A549 (cell line): ENCODE results near the gene DXO. TPM values are rescaled to one million over a fixed set of nuclear protein-coding genes. Genes with fewer than 3 reads are reported as not detected.
"Not testable (repeated sequence)": the region's sequence is repeated elsewhere in the genome, so short reads cannot be mapped to it uniquely, and the experiment has no call there.

Experiments used
- ATAC-seq, 2 experiments: fragments of 200-7000 bp in 1 of 2; fragments of >200 bp in 1 of 2; cut with Nextera tagmentation in 1 of 2; cut with Tn5 transposase in 1 of 2; 3 replicates each; pipeline versions ENCODE4 v1.8.0 to v1.9.1; 2018 to 2020; ENCODE audit warnings: mild to moderate bottlenecking in 1 of 2, moderate library complexity in 1 of 2
- CTCF ChIA-PET: fragments of 300-600 bp; sonication (Branson Sonifier 250); formaldehyde crosslinking; extraction: SDS; loops from one replicate; lab custom pipeline; 2021; ENCODE audit warnings: antibody characterized with exemption, inconsistent platforms; lab: Yijun Ruan, JAX
- POLR2A ChIA-PET: fragments of 350-600 bp; formaldehyde crosslinking; extraction: SDS; loops from one replicate; lab custom pipeline; 2021; ENCODE audit warnings: antibody characterized with exemption, inconsistent platforms; lab: Yijun Ruan, JAX
- DNase-seq, 2 experiments: peaks; one replicate each; pipeline versions ENCODE4 v3.0.0 to v3.0.0-alpha.2; 2011 to 2016; ENCODE audit warnings: low read depth in 1 of 2, low spot score in 1 of 2
- FAIRE-seq: peaks from 2 replicates; lab custom pipeline; 2011; peaks lifted over from hg19 to GRCh38; lab: Jason Lieb, UNC
- H3K27ac ChIP-seq, 2 experiments: fragments of >200 bp; sonication (Bioruptor Twin); formaldehyde crosslinking; 3 replicates each; pipeline ENCODE4 v1.5.1; 2016 to 2017
- H3K4me1 ChIP-seq: fragments of >200 bp; sonication (Bioruptor Twin); formaldehyde crosslinking; 3 replicates; pipeline ENCODE4 v1.6.1; 2016
- H3K4me2 ChIP-seq: fragments of >200 bp; sonication (Bioruptor Twin); formaldehyde crosslinking; 3 replicates; pipeline ENCODE4 v1.6.1; 2016
- H3K4me3 ChIP-seq: fragments of >200 bp; sonication (Bioruptor Twin); formaldehyde crosslinking; 3 replicates; pipeline ENCODE4 v1.5.1; 2016
- H3K9me3 ChIP-seq: fragments of >200 bp; sonication (Bioruptor Twin); formaldehyde crosslinking; 3 replicates; pipeline ENCODE4 v1.6.1; 2016
- CBX8 ChIP-seq: fragments of 200-600 bp; sonication (generic); IDR thresholded peaks from 2 replicates; pipeline ENCODE4 v1.6.1; 2016
- CEBPB ChIP-seq, 2 experiments: fragments of >200 bp in 1 of 2; sonication (Bioruptor Twin) in 1 of 2; formaldehyde crosslinking in 1 of 2; IDR thresholded peaks; 2 replicates each; pipeline ENCODE4 v1.6.1; 2012 to 2016
- CHD4 ChIP-seq: fragments of 200-600 bp; sonication (generic); IDR thresholded peaks from 2 replicates; pipeline ENCODE4 v1.6.1; 2016; ENCODE audit warnings: antibody characterized with exemption, mild to moderate bottlenecking, borderline replicate concordance
- EHF ChIP-seq: fragments of 250-450 bp; sonication (Bioruptor Pico); IDR thresholded peaks from 2 replicates; pipeline ENCODE4 v1.5.0; 2020; ENCODE audit warnings: mild to moderate bottlenecking
- EP300 ChIP-seq, 2 experiments: fragments of >200 bp; sonication (Bioruptor Twin); formaldehyde crosslinking; IDR thresholded peaks; 2 replicates in 1 of 2; 3 replicates in 1 of 2; pipeline ENCODE4 v1.6.1; 2016 to 2017
- FOSB ChIP-seq: fragments of 250-450 bp; sonication (Bioruptor Pico); IDR thresholded peaks from 2 replicates; pipeline ENCODE4 v1.5.0; 2020; ENCODE audit warnings: mild to moderate bottlenecking, moderate library complexity
- FOXS1 ChIP-seq: fragments of 250-450 bp; sonication (Bioruptor Pico); IDR thresholded peaks from 2 replicates; pipeline ENCODE4 v1.5.0; 2020; ENCODE audit warnings: mild to moderate bottlenecking, moderate library complexity
- HEYL ChIP-seq: fragments of 250-450 bp; sonication (Bioruptor Pico); IDR thresholded peaks from 2 replicates; pipeline ENCODE4 v1.8.0; 2021; ENCODE audit warnings: mild to moderate bottlenecking, moderate library complexity
- HOXA7 ChIP-seq: fragments of 250-450 bp; sonication (Bioruptor Pico); IDR thresholded peaks from 2 replicates; pipeline ENCODE4 v1.5.0; 2020; ENCODE audit warnings: mild to moderate bottlenecking, moderate library complexity
- HOXB13 ChIP-seq: fragments of 250-450 bp; sonication (Bioruptor Pico); IDR thresholded peaks from 2 replicates; pipeline ENCODE4 v1.5.0; 2020; ENCODE audit warnings: low read depth, mild to moderate bottlenecking, moderate library complexity
- JUN ChIP-seq, 2 experiments: fragments of >200 bp; sonication (Bioruptor Twin); formaldehyde crosslinking; IDR thresholded peaks; 2 replicates in 1 of 2; 3 replicates in 1 of 2; pipeline ENCODE4 v1.6.1; 2016 to 2017
- KDM1A ChIP-seq: fragments of 200-600 bp; sonication (generic); IDR thresholded peaks from 2 replicates; pipeline ENCODE4 v1.6.1; 2016; ENCODE audit warnings: low read depth, mild to moderate bottlenecking
- KDM5A ChIP-seq: fragments of 200-600 bp; sonication (generic); IDR thresholded peaks from 2 replicates; pipeline ENCODE4 v1.6.1; 2016; ENCODE audit warnings: antibody characterized with exemption, mild to moderate bottlenecking
- MAFK ChIP-seq: fragments of 450-650 bp; IDR thresholded peaks from 2 replicates; pipeline ENCODE4 v1.6.1; 2014; ENCODE audit not compliant: partially characterized antibody
- MYC ChIP-seq: IDR thresholded peaks from 2 replicates; pipeline ENCODE4 v1.6.1; 2012; ENCODE audit warnings: mild to moderate bottlenecking, inconsistent platforms, low read length, improper control_type of control experiment, borderline replicate concordance
- NFE2L2 ChIP-seq: fragments of 150-350 bp; conservative IDR thresholded peaks from 2 replicates; pipeline ENCODE4 v1.6.1; 2014; ENCODE audit warnings: low read length
- POLR2A ChIP-seq: IDR thresholded peaks from 2 replicates; pipeline ENCODE4 v1.6.1; 2012; ENCODE audit warnings: mild to moderate bottlenecking, low read length
- POLR2AphosphoS2 ChIP-seq: conservative IDR thresholded peaks from 2 replicates; pipeline ENCODE4 v1.6.1; 2012; ENCODE audit warnings: low read length, improper control_type of control experiment, inconsistent platforms
- RARB ChIP-seq: fragments of 250-450 bp; sonication (Bioruptor Pico); IDR thresholded peaks from 2 replicates; pipeline ENCODE4 v1.8.0; 2021; ENCODE audit warnings: mild to moderate bottlenecking, moderate library complexity
- REST ChIP-seq: fragments of 200-600 bp; sonication (generic); IDR thresholded peaks from 2 replicates; pipeline ENCODE4 v1.6.1; 2016; ENCODE audit warnings: antibody characterized with exemption, mild to moderate bottlenecking, moderate library complexity
- SMC3 ChIP-seq: fragments of >200 bp; sonication (Bioruptor Twin); formaldehyde crosslinking; IDR thresholded peaks from 3 replicates; pipeline ENCODE4 v1.6.1; 2018; ENCODE audit warnings: inconsistent platforms
- TFCP2L1 ChIP-seq: fragments of 250-450 bp; sonication (Bioruptor Pico); IDR thresholded peaks from 2 replicates; pipeline ENCODE4 v1.5.0; 2021; ENCODE audit warnings: mild to moderate bottlenecking
- WGBS: methylation state at CpG from one replicate; pipeline ENCODE4 v1.1.6; 2017; ENCODE audit errors: missing lambda C conversion rate; 5-methylcytosine and 5-hydroxymethylcytosine counted together
- polyA plus RNA-seq, 4 experiments: library from polyadenylated mRNA; depleted of rRNA in 3 of 4; stranded (reverse); fragments of >200 nt; fragmentation: RNase III in 1 of 4; extraction: RNeasy Plus Mini Kit Qiagen cat#74134 plus additional on column Dnase treatment in 1 of 4; gene quantifications; 2 replicates in 3 of 4; 3 replicates in 1 of 4; pipeline ENCODE4 v1.2.3, GENCODE V29; 2011 to 2017
- TF ChIP-seq, protein P1 (sequence below): fragments of >200 bp; sonication (Bioruptor Twin); formaldehyde crosslinking; IDR thresholded peaks from 3 replicates; pipeline ENCODE4 v1.5.1; 2016
- TF ChIP-seq, protein P2 (sequence below): IDR thresholded peaks from 2 replicates; pipeline ENCODE4 v1.6.1; 2012; ENCODE audit warnings: low read depth, borderline replicate concordance
- TF ChIP-seq, protein P3 (sequence below): IDR thresholded peaks from 2 replicates; pipeline ENCODE4 v1.6.1; 2012
- TF ChIP-seq, protein P4 (sequence below): fragments of 250-450 bp; sonication (Bioruptor Pico); IDR thresholded peaks from 2 replicates; pipeline ENCODE4 v1.5.0; 2021; ENCODE audit warnings: mild to moderate bottlenecking, moderate library complexity, borderline replicate concordance

The DXO gene
- polyA plus RNA-seq, 2 of the 4 experiments (the other 2 are of a cell fraction) = 12.7 to 15.6 TPM

- WGBS = 88% methylated on average over 5 of the region's 5 CpGs
- ATAC-seq = no peak
- TF ChIP-seq RARB (CRISPR knock-in tag) (no peak), CBX8 (no peak), SMC3 (no peak), POLR2A (no peak), HEYL (CRISPR knock-in tag) (no peak), REST (no peak), HOXB13 (CRISPR knock-in tag) (no peak), CHD4 (no peak), CEBPB (IDR thresholded peaks at IDR 0.05) (no peak), JUN (IDR thresholded peaks at IDR 0.05) (no peak), EP300 (IDR thresholded peaks at IDR 0.05) (no peak)
- TF ChIP-seq, protein P1, sequence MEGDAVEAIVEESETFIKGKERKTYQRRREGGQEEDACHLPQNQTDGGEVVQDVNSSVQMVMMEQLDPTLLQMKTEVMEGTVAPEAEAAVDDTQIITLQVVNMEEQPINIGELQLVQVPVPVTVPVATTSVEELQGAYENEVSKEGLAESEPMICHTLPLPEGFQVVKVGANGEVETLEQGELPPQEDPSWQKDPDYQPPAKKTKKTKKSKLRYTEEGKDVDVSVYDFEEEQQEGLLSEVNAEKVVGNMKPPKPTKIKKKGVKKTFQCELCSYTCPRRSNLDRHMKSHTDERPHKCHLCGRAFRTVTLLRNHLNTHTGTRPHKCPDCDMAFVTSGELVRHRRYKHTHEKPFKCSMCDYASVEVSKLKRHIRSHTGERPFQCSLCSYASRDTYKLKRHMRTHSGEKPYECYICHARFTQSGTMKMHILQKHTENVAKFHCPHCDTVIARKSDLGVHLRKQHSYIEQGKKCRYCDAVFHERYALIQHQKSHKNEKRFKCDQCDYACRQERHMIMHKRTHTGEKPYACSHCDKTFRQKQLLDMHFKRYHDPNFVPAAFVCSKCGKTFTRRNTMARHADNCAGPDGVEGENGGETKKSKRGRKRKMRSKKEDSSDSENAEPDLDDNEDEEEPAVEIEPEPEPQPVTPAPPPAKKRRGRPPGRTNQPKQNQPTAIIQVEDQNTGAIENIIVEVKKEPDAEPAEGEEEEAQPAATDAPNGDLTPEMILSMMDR = no peak
- TF ChIP-seq, protein P2, sequence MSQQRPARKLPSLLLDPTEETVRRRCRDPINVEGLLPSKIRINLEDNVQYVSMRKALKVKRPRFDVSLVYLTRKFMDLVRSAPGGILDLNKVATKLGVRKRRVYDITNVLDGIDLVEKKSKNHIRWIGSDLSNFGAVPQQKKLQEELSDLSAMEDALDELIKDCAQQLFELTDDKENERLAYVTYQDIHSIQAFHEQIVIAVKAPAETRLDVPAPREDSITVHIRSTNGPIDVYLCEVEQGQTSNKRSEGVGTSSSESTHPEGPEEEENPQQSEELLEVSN = no peak
- ChIA-PET POLR2A (no interaction called here), CTCF (no interaction called here)
- no peak for FAIRE-seq
- Histone ChIP-seq H3K27ac (no peak overlapping the region), H3K4me1 (no peaks in the 10 kb centered on the region), H3K4me3 (no peak overlapping the region), H3K9me3 (no peaks in the 10 kb centered on the region), H3K4me2 (no peak overlapping the region)
- DNase-seq = no peak
Observed at GRCh38 chr6:31978831-31979230, 6.9 kb upstream of the DXO start.

- H3K4me2 ChIP-seq = no peak overlapping the region
- no peak for FAIRE-seq
- ChIA-PET CTCF (interaction anchor here (0.6 kb wide), 1 partner anchor 14 kb away, joined by 3 read pairs; no protein-coding TSS in a partner anchor), POLR2A (no interaction called here)
- no peaks in the 10 kb centered on the region for H3K9me3 ChIP-seq
- no peak overlapping the region for H3K27ac ChIP-seq
- TF ChIP-seq TFCP2L1 (CRISPR knock-in tag) (no peak), KDM5A (no peak), HOXA7 (CRISPR knock-in tag) (no peak), EHF (CRISPR knock-in tag) (no peak), MAFK (no peak), FOSB (no peak), FOXS1 (CRISPR knock-in tag) (no peak), NFE2L2 (no peak), POLR2AphosphoS2 (no peak), HOXB13 (CRISPR knock-in tag) (no peak), KDM1A (no peak), MYC (no peak)
- TF ChIP-seq, protein P3, sequence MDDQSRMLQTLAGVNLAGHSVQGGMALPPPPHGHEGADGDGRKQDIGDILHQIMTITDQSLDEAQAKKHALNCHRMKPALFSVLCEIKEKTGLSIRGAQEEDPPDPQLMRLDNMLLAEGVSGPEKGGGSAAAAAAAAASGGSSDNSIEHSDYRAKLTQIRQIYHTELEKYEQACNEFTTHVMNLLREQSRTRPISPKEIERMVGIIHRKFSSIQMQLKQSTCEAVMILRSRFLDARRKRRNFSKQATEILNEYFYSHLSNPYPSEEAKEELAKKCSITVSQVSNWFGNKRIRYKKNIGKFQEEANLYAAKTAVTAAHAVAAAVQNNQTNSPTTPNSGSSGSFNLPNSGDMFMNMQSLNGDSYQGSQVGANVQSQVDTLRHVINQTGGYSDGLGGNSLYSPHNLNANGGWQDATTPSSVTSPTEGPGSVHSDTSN = no peak
- TF ChIP-seq, protein P4, sequence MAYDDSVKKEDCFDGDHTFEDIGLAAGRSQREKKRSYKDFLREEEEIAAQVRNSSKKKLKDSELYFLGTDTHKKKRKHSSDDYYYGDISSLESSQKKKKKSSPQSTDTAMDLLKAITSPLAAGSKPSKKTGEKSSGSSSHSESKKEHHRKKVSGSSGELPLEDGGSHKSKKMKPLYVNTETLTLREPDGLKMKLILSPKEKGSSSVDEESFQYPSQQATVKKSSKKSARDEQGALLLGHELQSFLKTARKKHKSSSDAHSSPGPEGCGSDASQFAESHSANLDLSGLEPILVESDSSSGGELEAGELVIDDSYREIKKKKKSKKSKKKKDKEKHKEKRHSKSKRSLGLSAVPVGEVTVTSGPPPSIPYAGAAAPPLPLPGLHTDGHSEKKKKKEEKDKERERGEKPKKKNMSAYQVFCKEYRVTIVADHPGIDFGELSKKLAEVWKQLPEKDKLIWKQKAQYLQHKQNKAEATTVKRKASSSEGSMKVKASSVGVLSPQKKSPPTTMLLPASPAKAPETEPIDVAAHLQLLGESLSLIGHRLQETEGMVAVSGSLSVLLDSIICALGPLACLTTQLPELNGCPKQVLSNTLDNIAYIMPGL (CRISPR knock-in tag) = no peak
- H3K4me3 ChIP-seq = no peak overlapping the region
- no peak for ATAC-seq
- 91% methylated on average over 12 of the region's 12 CpGs for WGBS
- H3K4me1 ChIP-seq = peaks cover 7% of the 10 kb centered on the region; the same call in 1 of the 3 replicates
- DNase-seq = no peak
Observed at GRCh38 chr6:31977816-31978431, 6.0 kb upstream of the DXO start.

DNA sequence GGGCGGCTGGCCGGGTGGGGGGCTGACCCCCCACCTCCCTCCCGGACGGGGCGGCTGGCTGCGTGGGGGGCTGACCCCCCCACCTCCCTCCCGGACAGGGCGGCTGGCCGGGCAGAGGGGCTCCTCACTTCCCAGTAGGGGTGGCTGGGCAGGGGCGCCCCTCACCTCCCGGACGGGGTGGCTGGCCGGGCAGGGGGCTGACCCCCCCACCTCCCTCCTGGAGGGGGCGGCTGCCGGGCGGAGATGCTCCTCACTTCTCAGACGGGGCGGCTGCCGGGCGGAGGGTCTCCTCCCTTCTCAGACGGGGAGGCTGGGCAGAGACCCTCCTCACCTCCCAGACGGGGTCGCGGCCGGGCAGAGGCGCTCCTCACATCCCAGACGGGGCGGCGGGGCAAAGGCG is 4.1 kb upstream of the DXO start:
- DNase-seq, H3K9me3 ChIP-seq, POLR2A ChIA-PET, H3K4me1 ChIP-seq, ATAC-seq, H3K4me2 ChIP-seq, H3K27ac ChIP-seq, FAIRE-seq, H3K4me3 ChIP-seq: not testable (repeated sequence)
- CTCF ChIA-PET = interaction anchor here (0.7 kb wide), 1 partner anchor 315 kb away, joined by 3 read pairs; the partner anchor contains the start of gene C6orf47
- WGBS = no CpG with 5 or more reads among the region's 30 CpGs
